KMS-11 (cell line): ENCODE data around the gene CTRB2.

Source experiments
- H2AFZ ChIP-seq: fragments of 200-600 bp; sonication (generic); 2 replicates; pipeline ENCODE4 v1.6.1; 2016; ENCODE audit warnings: antibody characterized with exemption, mixed run types, low read depth
- H3K27ac ChIP-seq: fragments of 200-600 bp; sonication (generic); 2 replicates; pipeline ENCODE4 v1.6.1; 2016; ENCODE audit warnings: mild to moderate bottlenecking, mixed run types
- H3K27me3 ChIP-seq: fragments of 200-600 bp; sonication (generic); 2 replicates; pipeline ENCODE4 v1.6.1; 2017; ENCODE audit warnings: mild to moderate bottlenecking, low read depth, mixed run types, moderate library complexity; ENCODE audit not compliant: insufficient read depth
- H3K36me3 ChIP-seq: fragments of 200-600 bp; sonication (generic); 2 replicates; pipeline ENCODE4 v1.6.1; 2017; ENCODE audit warnings: mild to moderate bottlenecking, mixed run types; ENCODE audit not compliant: insufficient read depth
- H3K4me1 ChIP-seq: fragments of 200-600 bp; sonication (generic); 2 replicates; pipeline ENCODE4 v1.6.1; 2016; ENCODE audit warnings: mild to moderate bottlenecking, low read depth, mixed run types; ENCODE audit not compliant: poor library complexity, severe bottlenecking
- H3K4me2 ChIP-seq: fragments of 200-600 bp; sonication (generic); 2 replicates; pipeline ENCODE4 v1.7.0; 2016; ENCODE audit warnings: mild to moderate bottlenecking, mixed run types
- H3K4me3 ChIP-seq: fragments of 200-600 bp; sonication (generic); IDR thresholded peaks from 2 replicates; pipeline ENCODE4 v1.6.1; 2017; ENCODE audit warnings: low read depth, low read length, mixed read lengths; ENCODE audit not compliant: insufficient read depth
- H3K79me2 ChIP-seq: fragments of 200-600 bp; sonication (generic); 2 replicates; pipeline ENCODE4 v1.6.1; 2016; ENCODE audit warnings: low read depth, mixed run types; ENCODE audit not compliant: insufficient read depth
- H3K9ac ChIP-seq: fragments of 200-600 bp; sonication (generic); 2 replicates; pipeline ENCODE4 v1.6.1; 2016; ENCODE audit warnings: mild to moderate bottlenecking, mixed run types
- H4K20me1 ChIP-seq: fragments of 200-600 bp; sonication (generic); 2 replicates; pipeline ENCODE4 v1.6.1; 2016; ENCODE audit warnings: mild to moderate bottlenecking, mixed run types; ENCODE audit not compliant: insufficient read depth
- TF ChIP-seq, protein P1 (sequence below): fragments of 200-600 bp; sonication (generic); conservative IDR thresholded peaks from 2 replicates; pipeline ENCODE4 v1.6.1; 2017; ENCODE audit warnings: low read depth, mild to moderate bottlenecking, antibody characterized with exemption, low read length, moderate library complexity, mixed read lengths

CTRB2 gene

DNA sequence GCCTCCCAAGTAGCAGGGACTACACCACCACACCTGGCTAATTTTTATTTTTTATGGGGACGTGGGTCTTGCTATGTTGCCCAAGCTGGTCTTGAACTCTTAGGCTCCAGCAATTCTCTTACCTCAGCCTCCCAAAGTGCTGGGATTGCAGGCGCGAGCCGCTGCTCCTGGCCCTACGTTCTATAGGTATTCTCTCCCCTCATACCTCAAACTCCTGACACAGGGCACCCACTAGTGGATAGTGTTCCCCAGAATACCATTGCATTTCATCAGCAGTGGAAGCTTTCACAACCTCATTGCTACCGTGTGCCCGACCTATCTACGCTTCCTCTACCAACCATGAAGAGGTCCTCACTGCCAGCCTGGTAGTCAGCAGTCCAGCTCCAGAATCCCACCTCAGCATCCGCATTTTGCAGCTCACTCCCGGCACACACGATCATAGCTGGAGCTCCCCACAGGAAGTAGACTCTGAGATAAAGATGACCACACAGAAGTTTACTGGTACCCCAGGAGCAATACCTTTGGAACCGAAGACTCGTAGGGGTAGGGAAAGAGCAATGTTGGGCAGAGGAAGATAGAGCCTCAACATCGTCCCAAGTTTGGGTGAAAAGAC, 9.3 kb downstream of the CTRB2 start:
- Histone ChIP-seq H3K27ac (no peak overlapping the region), H2AFZ (no peak overlapping the region)
- TF ChIP-seq, protein P1, sequence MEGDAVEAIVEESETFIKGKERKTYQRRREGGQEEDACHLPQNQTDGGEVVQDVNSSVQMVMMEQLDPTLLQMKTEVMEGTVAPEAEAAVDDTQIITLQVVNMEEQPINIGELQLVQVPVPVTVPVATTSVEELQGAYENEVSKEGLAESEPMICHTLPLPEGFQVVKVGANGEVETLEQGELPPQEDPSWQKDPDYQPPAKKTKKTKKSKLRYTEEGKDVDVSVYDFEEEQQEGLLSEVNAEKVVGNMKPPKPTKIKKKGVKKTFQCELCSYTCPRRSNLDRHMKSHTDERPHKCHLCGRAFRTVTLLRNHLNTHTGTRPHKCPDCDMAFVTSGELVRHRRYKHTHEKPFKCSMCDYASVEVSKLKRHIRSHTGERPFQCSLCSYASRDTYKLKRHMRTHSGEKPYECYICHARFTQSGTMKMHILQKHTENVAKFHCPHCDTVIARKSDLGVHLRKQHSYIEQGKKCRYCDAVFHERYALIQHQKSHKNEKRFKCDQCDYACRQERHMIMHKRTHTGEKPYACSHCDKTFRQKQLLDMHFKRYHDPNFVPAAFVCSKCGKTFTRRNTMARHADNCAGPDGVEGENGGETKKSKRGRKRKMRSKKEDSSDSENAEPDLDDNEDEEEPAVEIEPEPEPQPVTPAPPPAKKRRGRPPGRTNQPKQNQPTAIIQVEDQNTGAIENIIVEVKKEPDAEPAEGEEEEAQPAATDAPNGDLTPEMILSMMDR: no peak

DNA sequence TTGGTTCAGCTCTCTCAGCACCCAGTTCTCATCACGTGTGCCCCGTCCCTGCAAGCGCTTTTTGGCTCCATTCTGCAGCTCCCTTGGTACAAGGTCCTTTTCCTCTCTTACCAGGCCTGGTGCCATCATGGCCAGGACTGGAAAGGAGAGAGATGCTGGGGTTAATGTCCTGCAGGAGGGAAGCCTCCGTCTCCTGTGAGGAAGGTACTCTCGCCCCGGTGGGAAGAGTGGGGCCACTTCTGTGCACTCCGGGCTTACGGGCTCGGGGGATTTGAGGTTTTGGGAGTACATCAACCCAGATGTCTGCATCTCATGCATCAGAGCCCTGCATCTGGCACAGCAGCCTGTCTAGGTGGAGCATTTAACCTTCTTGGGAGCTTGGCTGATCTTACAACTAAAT, 10.1 kb downstream of the CTRB2 start:
- Histone ChIP-seq H2AFZ (no peak overlapping the region), H3K27me3 (no peaks in the 10 kb centered on the region), H4K20me1 (no peaks in the 10 kb centered on the region), H3K9ac (no peak overlapping the region), H3K36me3 (no peaks in the 10 kb centered on the region), H3K4me1 (peaks cover 7% of the 10 kb centered on the region), H3K4me3 (no peak overlapping the region), H3K4me2 (no peak overlapping the region), H3K27ac (no peak overlapping the region), H3K79me2 (no peaks in the 10 kb centered on the region)
- TF ChIP-seq, protein P1: no peak

More for the DNA sequence above, 9.3 kb downstream of the CTRB2 start:
- H3K36me3 ChIP-seq: no peaks in the 10 kb centered on the region
- H3K79me2 ChIP-seq: no peaks in the 10 kb centered on the region
- H3K4me2 ChIP-seq: no peak overlapping the region
- H3K4me3 ChIP-seq: no peak overlapping the region
- no peak overlapping the region for H3K9ac ChIP-seq
- no peaks in the 10 kb centered on the region for H3K27me3 ChIP-seq
- H3K4me1 ChIP-seq: peaks cover 7% of the 10 kb centered on the region
- H4K20me1 ChIP-seq: no peaks in the 10 kb centered on the region

DNA sequence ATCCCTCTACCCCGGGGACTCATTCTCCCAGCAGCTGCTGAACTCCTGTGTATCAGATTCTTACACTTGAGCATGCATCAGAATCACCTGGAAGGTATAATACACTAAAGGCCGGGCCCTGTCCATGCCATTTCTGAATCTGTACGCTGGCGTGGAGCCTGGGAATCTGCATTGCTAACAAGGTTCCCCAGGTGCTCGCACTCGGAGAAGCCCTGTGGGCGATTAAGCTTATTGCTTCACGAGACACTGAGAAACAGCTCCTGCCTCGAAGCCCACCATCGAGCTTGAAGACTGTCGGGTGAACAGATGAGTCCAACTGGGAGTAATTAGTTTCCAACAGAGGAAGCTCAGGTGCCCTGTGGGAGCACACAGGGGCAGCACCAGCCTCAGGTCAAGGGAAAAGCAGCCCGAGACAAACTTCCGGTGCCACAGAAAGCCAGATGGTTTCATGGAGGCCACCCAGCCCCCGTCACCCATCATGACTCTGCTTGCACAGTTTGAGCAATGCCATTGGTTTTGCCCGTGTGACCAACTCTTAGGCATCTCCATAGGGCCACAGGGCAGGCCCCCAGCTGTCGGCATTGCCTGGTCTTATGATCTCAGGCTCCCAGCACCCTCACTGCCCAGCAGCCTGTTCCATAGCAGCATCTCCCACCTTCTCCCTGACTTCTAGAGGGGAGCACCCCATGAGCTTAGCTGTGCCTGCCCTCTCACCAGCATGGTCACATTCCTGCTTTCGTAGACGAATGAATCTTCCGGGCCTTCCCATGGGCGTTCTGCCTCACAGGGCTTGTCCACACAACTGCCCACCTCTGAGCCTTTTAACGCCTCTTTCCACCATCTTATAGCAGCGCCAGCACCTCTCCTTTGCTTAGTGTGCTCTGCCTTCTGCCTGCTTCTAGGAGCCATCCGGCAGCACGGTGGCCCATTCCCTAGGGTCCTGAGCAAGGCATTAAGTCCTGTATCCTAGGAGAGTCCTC, 10.9 kb downstream of the CTRB2 start:
- Histone ChIP-seq H3K79me2 (no peaks in the 10 kb centered on the region), H3K4me1 (peaks cover 7% of the 10 kb centered on the region), H3K4me3 (no peak overlapping the region), H2AFZ (no peak overlapping the region), H4K20me1 (no peaks in the 10 kb centered on the region), H3K9ac (no peak overlapping the region), H3K27me3 (no peaks in the 10 kb centered on the region), H3K36me3 (no peaks in the 10 kb centered on the region), H3K27ac (no peak overlapping the region), H3K4me2 (no peak overlapping the region)
- TF ChIP-seq, protein P1: no peak

DNA sequence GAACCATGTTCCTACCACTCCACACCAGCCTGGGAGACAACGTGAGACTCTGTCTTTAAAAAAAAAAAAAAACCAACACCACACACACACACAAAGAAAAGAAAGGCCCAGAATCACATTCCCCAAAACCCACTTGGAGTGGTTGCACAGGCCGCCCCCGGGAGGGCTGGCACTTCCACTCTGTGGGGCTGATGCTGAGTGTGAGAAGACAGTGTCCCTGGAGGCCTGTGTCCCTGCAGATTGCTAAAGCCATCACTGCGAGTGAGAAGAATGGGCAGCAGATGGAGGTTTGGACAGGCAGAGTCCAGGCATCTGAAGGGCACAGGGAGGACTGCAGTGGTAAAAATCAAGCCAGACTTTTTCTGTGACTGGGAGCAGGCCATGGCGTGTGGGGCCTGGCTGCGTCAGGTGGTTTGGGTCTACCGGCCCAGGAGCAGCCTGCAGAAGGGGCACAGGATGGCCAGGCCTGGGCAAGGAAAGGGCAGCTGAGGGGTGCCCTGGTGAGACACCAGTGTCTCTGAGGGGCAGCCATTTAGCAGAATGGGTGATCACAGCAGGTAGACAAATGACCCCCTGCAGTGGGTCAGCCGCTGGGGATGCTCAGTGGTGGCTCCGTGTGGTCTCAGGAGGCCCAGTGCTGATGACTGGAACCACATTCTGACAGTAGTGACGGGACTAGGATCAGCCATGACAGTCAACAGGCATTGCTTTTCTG, 13.1 kb downstream of the CTRB2 start:
- H3K36me3 ChIP-seq: no peaks in the 10 kb centered on the region
- no peak overlapping the region for H3K9ac ChIP-seq
- H3K79me2 ChIP-seq: no peaks in the 10 kb centered on the region
- no peaks in the 10 kb centered on the region for H4K20me1 ChIP-seq
- no peaks in the 10 kb centered on the region for H3K27me3 ChIP-seq
- TF ChIP-seq, protein P1: no peak
- no peaks in the 10 kb centered on the region for H3K4me1 ChIP-seq
- no peak overlapping the region for H3K4me3 ChIP-seq
- no peak overlapping the region for H3K4me2 ChIP-seq
- no peak overlapping the region for H3K27ac ChIP-seq
- no peak overlapping the region for H2AFZ ChIP-seq
